Activated CD8-positive, alpha-beta T cell treated with anti-CD3 and anti-CD28 coated beads for 36 hours (primary cell): Measurements from ENCODE around the gene CCDC61. TPM values are rescaled to one million over a fixed set of nuclear protein-coding genes. Genes with fewer than 3 reads are reported as not detected.
A peak's percentile ranks its signal among the peaks of the same experiment; 100 is the strongest.

Experiments used
- ATAC-seq: fragments of 200-7000 bp; cut with Tn5 transposase; one replicate; pipeline ENCODE4 v1.10.0; 2021; ENCODE audit warnings: mild to moderate bottlenecking, moderate library complexity
- CTCF ChIA-PET: fragments of 350-600 bp; sonication (Branson Sonifier 250); formaldehyde crosslinking; loops from one replicate; lab custom pipeline; 2021; ENCODE audit warnings: antibody characterized with exemption; lab: Charles Lee
- POLR2A ChIA-PET: fragments of 350-600 bp; sonication (Branson Sonifier 250); formaldehyde crosslinking; loops from one replicate; lab custom pipeline; 2021; ENCODE audit warnings: antibody characterized with exemption; lab: Charles Lee
- DNase-seq: peaks from one replicate; pipeline ENCODE4 v3.0.0-alpha.2; 2020
- H3K27ac Mint-ChIP-seq: one replicate; pipeline ENCODE4 v1.8.0; 2021; ENCODE audit warnings: mild to moderate bottlenecking, mixed read lengths
- H3K27me3 Mint-ChIP-seq: one replicate; pipeline ENCODE4 v1.8.0; 2021; ENCODE audit warnings: mixed read lengths
- H3K36me3 Mint-ChIP-seq: one replicate; pipeline ENCODE4 v1.8.0; 2021; ENCODE audit warnings: low read depth, mixed read lengths
- H3K4me1 Mint-ChIP-seq: one replicate; pipeline ENCODE4 v1.8.0; 2021; ENCODE audit warnings: low read depth, mixed read lengths
- H3K4me3 Mint-ChIP-seq: one replicate; pipeline ENCODE4 v1.8.0; 2021; ENCODE audit warnings: mild to moderate bottlenecking, moderate library complexity, mixed read lengths
- H3K9me3 Mint-ChIP-seq: one replicate; pipeline ENCODE4 v1.8.0; 2021; ENCODE audit warnings: mixed read lengths
- intact Hi-C: fragments of 100-400 bp; cut with micrococcal nuclease; formaldehyde crosslinking; loops from one replicate; pipeline ENCODE4 v1.10.0; 2022
- microRNA-seq: library from miRNA; unstranded; fragments of <30 nt; microRNA quantifications from one replicate; pipeline ENCODE4 v1.2.0, GENCODE V29; 2022; ENCODE audit warnings: borderline microRNAs expressed, borderline replicate concordance
- total RNA-seq, 2 experiments: library from RNA; stranded (reverse); gene quantifications; one replicate each; pipeline ENCODE4 v1.2.3, GENCODE V29; 2021
- TF ChIP-seq, protein P1 (sequence below): fragments of 200-600 bp; IDR thresholded peaks from one replicate; pipeline ENCODE4 v1.8.0; 2022; ENCODE audit warnings: antibody characterized with exemption, mild to moderate bottlenecking

CCDC61 gene
- total RNA-seq, 2 experiments from 2014 or later = 26.9 to 29.2 TPM

DNA sequence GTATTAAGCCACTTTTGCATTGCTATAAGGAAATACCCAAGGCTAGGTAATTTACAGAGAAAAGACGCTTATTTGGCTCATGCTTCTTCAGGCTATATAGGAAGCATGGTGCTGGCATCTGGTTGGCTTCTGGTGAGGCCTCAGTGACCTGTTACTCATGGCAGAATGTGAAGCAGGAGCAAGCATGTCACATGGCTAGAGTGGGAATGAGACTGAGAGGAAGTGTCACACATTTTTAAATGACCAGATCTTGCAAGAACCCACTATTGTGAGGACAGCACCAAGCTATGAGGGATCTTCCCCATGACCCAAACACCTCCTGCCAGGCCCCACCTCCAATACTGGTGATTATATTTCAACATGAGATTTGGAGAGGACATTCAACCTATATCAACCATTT lies 71.2 kb downstream of the CCDC61 start:
- Mint-ChIP-seq H3K27me3 (peaks cover 48% of the 10 kb centered on the region), H3K27ac (no peak overlapping the region), H3K9me3 (no peaks in the 10 kb centered on the region), H3K36me3 (no peaks in the 10 kb centered on the region), H3K4me1 (peaks cover 3% of the 10 kb centered on the region), H3K4me3 (no peak overlapping the region)
- ChIA-PET CTCF (no interaction called here), POLR2A (no interaction called here)
- DNase-seq (no peak), ATAC-seq (no peak)
- TF ChIP-seq, protein P1, sequence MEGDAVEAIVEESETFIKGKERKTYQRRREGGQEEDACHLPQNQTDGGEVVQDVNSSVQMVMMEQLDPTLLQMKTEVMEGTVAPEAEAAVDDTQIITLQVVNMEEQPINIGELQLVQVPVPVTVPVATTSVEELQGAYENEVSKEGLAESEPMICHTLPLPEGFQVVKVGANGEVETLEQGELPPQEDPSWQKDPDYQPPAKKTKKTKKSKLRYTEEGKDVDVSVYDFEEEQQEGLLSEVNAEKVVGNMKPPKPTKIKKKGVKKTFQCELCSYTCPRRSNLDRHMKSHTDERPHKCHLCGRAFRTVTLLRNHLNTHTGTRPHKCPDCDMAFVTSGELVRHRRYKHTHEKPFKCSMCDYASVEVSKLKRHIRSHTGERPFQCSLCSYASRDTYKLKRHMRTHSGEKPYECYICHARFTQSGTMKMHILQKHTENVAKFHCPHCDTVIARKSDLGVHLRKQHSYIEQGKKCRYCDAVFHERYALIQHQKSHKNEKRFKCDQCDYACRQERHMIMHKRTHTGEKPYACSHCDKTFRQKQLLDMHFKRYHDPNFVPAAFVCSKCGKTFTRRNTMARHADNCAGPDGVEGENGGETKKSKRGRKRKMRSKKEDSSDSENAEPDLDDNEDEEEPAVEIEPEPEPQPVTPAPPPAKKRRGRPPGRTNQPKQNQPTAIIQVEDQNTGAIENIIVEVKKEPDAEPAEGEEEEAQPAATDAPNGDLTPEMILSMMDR = no peak
- intact Hi-C loops = no loop called here

DNA sequence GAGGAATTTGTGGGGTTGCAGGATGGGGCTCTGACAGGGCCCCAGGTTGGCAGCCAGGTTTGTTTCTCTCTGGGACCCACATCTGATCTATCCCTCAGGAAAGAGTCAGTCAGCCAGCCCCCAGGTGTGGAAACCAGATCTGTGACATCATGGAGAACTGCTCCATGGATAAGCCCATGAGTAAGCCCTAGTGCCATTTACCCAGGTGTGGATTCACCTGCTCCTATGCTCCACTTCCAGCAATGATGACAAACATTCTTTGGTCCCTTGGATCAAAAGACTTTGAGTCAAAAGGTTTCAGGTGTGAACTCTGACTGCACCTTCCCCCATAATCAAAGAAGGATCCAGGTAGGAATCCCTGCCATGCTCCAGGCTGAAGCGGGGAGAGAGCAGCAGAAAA lies 72.4 kb downstream of the CCDC61 start:
- H3K36me3 Mint-ChIP-seq = no peaks in the 10 kb centered on the region
- POLR2A ChIA-PET = no interaction called here
- no peak overlapping the region for H3K27ac Mint-ChIP-seq
- peaks cover 53% of the 10 kb centered on the region for H3K27me3 Mint-ChIP-seq
- no peak overlapping the region for H3K4me3 Mint-ChIP-seq
- no peak for ATAC-seq
- H3K4me1 Mint-ChIP-seq = peaks cover 3% of the 10 kb centered on the region
- intact Hi-C loops = no loop called here
- no peak for DNase-seq
- TF ChIP-seq, protein P1 = no peak
- no peaks in the 10 kb centered on the region for H3K9me3 Mint-ChIP-seq
- CTCF ChIA-PET = no interaction called here

Small RNAs within 50 kb of the gene (microRNA-seq; reads per million reads assigned to microRNA genes)
- 325 reads per million, percentile 80 among the genes with 10 or more reads in this experiment for gene MIR769

Other genes with a start within 250 kb of the CCDC61 start
- gene SIX5, start 226.2 kb upstream of the CCDC61 start, total RNA-seq = 1 to 10 TPM in 1 of 2 experiments, under 1 TPM in 1; 0.97 to 1.5 TPM
- gene DMPK, start 213.0 kb upstream of the CCDC61 start, total RNA-seq = 1 to 10 TPM; 5.8 to 8.0 TPM
- gene DMWD, start 202.6 kb upstream of the CCDC61 start, total RNA-seq = 10 to 100 TPM; 23.5 to 26.0 TPM
- under 1 TPM; 0.41 to 0.63 TPM for gene RSPH6A, start 180.2 kb upstream of the CCDC61 start, total RNA-seq
- 100 to 1,000 TPM in 1 of 2 experiments, 10 to 100 TPM in 1; 96.8 to 114 TPM for gene SYMPK, start 132.3 kb upstream of the CCDC61 start, total RNA-seq
- under 1 TPM in 1 of 2 experiments, not detected in 1; 0.36 TPM for gene FOXA3, start 131.1 kb upstream of the CCDC61 start, total RNA-seq
- gene IRF2BP1, start 109.3 kb upstream of the CCDC61 start, total RNA-seq = 10 to 100 TPM; 15.3 to 17.2 TPM
- 1 to 10 TPM; 4.1 to 5.0 TPM for gene MYPOP, start 92.9 kb upstream of the CCDC61 start, total RNA-seq
- gene NANOS2, start 80.7 kb upstream of the CCDC61 start, total RNA-seq = not detected
- not detected for gene NOVA2, start 21.6 kb upstream of the CCDC61 start, total RNA-seq
- gene PGLYRP1, start 27.6 kb downstream of the CCDC61 start, total RNA-seq = not detected
- gene IGFL4, start 45.5 kb downstream of the CCDC61 start, total RNA-seq = not detected
- gene IGFL3, start 129.2 kb downstream of the CCDC61 start, total RNA-seq = not detected
- gene IGFL2, start 152.8 kb downstream of the CCDC61 start, total RNA-seq = not detected
- gene IGFL1, start 234.3 kb downstream of the CCDC61 start, total RNA-seq = not detected